SW480 (cell line): ENCODE data around the gene PRORP.
"Not testable (repeated sequence)": the region's sequence is repeated elsewhere in the genome, so short reads cannot be mapped to it uniquely, and the experiment has no call there.

Experiments
- DNase-seq: peaks from one replicate; pipeline ENCODE4 v3.0.0-alpha.2; 2016; ENCODE audit warnings: low spot score

The PRORP gene

GRCh38 chr14:35138585-35138984 is 16.2 kb downstream of the PRORP start:
- no peak for DNase-seq

- DNase-seq: peak; percentile 51
Observed at GRCh38 chr14:35140718-35141581, 18.6 kb downstream of the PRORP start.

DNA sequence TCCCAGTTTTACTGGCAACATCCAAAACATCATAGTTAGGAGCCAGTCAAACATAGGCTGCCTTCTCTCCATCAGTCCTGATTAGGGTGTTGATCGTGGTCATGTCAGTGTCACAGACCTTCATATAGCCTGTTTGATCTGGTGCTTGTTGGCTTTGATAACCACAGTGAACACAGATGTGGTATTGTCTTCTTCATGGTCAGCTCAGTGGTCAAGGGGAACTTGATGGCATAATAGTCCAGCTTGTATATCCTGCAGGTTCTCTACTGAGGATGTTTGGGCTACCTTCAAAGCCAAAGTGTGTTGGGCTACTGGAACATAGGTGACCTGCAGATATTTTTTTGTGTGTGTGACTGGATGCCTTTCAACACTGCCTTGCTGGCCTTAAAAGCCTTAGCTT is 21.7 kb downstream of the PRORP start:
- peak; percentile 14 for DNase-seq

- DNase-seq: no peak
Observed at GRCh38 chr14:35146711-35147149, 24.4 kb downstream of the PRORP start.

DNA sequence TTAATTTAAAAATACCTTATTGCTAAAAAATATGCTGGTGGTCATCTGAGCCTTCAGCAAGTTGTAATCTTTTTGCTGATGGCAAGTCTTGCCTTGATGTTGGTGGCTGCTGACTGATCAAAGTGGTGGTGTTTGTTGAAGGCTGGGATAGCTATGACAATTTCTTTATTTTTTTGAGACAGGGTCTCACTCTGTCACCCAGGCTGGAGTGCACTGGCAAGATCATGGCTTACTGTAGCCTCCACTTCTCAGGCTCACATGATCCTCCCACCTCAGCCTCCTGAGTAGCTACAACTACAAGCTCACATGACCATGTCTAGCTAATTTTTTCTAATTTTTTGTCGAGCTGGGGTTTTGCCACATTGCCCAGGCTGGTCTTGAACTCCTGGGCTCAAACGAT is 24.8 kb downstream of the PRORP start:
- DNase-seq: no peak

GRCh38 chr14:35147711-35148110 is 25.4 kb downstream of the PRORP start:
- DNase-seq: no peak

DNA sequence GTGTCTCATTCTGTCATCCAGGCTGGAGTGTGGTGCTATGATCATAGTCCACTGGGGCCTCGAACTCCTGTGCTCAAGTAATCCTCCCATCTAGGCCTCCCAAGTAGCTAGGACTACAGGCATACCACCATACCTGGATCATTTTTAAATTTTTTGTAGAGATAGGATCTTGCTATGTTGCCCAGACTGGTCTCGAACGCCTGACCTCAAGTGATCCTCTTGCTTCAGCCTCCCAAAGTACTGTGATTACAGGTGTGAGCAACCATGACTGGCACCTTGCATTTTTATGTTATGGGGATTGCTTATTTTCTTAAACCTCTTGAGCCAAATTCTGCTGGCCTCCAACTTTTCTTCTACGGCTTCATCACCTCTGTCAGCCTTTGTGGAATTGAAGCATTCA is 26.9 kb downstream of the PRORP start:
- no peak for DNase-seq

DNA sequence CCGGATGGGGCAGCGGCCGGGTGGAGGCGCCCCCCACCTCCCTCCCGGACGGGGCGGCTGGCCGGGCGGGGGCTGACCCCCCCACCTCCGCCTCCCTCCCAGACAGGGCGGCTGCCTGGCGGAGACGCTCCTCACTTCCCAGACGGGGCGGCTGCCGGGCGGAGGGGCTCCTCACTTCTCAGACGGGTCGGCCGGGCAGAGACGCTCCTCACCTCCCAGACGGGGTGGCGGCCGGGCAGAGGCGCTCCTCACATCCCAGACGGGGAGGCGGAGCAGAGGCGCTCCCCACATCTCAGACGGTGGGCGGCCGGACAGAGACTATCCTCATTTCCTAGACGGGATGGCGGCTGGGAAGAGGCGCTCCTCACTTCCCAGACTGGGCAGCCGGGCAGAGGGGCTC is 30.2 kb downstream of the PRORP start:
- not testable (repeated sequence) for DNase-seq

DNA sequence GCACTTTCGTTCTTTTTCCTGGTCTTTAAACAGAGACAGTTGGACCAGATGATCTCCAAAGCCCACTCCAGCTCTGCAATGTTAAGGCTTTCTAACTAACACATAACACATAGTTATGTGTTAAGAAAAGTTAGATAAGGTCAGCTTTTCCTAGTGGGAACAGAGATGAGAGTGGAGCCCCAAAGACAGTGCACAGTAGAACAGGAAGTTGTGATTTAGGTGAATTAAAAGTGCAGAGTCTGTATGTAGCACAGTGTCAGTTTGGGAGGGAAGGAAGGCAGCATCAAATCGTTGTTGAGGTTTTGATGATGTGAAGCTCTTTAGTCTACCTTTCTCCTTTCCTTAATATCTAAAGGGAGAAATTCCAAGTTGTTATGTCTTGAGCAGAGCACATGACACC is 31.7 kb downstream of the PRORP start:
- no peak for DNase-seq

DNA sequence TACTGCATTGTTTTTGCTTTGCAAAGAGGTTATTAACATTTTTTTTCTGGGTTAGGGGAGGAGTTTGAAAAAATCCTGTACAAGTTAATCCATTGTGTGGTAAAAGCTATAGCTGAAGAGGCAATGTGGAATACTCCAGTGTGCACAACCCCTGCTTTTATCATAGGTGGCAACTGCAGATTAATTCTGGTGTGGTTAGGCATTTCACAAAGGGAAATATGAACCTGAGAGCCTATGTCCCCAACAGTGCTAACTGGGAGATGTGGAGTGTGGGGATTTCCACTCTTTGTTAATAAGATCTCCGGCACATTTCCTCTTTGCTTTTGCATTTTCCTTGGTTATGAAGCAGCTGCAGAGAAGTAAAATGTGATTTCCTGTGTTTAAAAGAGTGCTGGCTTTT is 33.6 kb downstream of the PRORP start:
- no peak for DNase-seq

GRCh38 chr14:35158491-35158890 is 36.1 kb downstream of the PRORP start:
- DNase-seq: no peak

GRCh38 chr14:35158951-35159653 is 36.8 kb downstream of the PRORP start:
- no peak for DNase-seq

- DNase-seq: peak; percentile 73
Observed at GRCh38 chr14:35159742-35160409, 37.5 kb downstream of the PRORP start.

DNA sequence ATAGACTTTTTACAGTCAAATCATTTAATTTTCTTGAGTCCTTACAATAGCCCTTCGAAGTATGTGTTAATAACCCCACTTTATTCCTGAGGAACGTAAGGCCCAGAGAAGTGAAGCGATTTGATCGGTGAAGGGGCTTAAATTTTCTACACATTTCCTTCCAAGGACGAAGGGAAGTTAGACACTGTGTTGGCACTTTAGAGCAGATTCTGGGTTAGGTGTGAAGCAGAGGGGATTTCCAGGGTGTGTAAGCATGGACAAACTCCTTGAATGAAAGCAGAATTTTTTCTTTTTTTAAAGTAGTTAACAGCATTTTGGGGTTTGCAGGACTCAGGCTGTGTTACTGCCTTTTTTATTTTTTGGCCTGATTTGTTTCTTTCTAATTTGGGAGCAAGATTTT is 38.9 kb downstream of the PRORP start:
- DNase-seq: no peak

GRCh38 chr14:35163384-35163783 is 41.0 kb downstream of the PRORP start:
- DNase-seq: no peak

GRCh38 chr14:35164849-35165248 is 42.5 kb downstream of the PRORP start:
- no peak for DNase-seq

- no peak for DNase-seq
Observed at GRCh38 chr14:35167496-35167895, 45.1 kb downstream of the PRORP start.
